Endodermal cell (in vitro differentiated cells): ENCODE results near the gene PDGFA. TPM values are rescaled to one million over a fixed set of nuclear protein-coding genes. Genes with fewer than 3 reads are reported as not detected.

Experiments used
- DNase-seq: peaks from one replicate; pipeline ENCODE4 v3.0.0-alpha.2; 2017
- H3K27ac ChIP-seq: 2 replicates; pipeline ENCODE4 v1.5.1; 2013; ENCODE audit warnings: mild to moderate bottlenecking, low read depth, low read length, moderate library complexity
- H3K27me3 ChIP-seq: 2 replicates; pipeline ENCODE4 v1.6.1; 2013; ENCODE audit warnings: mild to moderate bottlenecking, low read length, moderate library complexity; ENCODE audit not compliant: insufficient read depth, control insufficient read depth, poor library complexity, severe bottlenecking
- H3K36me3 ChIP-seq: 2 replicates; pipeline ENCODE4 v1.7.0; 2013; ENCODE audit warnings: mild to moderate bottlenecking, low read length, moderate library complexity; ENCODE audit not compliant: control insufficient read depth, insufficient read depth
- H3K4me1 ChIP-seq: one replicate; pipeline ENCODE4 v1.7.0; 2013; ENCODE audit warnings: low read length; ENCODE audit not compliant: control insufficient read depth, insufficient read depth
- H3K4me3 ChIP-seq: 2 replicates; pipeline ENCODE4 v1.5.1; 2013; ENCODE audit warnings: mild to moderate bottlenecking, low read length, moderate library complexity
- H3K9ac ChIP-seq: 2 replicates; pipeline ENCODE4 v1.6.1; 2013; ENCODE audit warnings: mild to moderate bottlenecking, low read length, moderate library complexity; ENCODE audit not compliant: poor library complexity, severe bottlenecking; ENCODE audit errors: extremely low read depth
- H3K9me3 ChIP-seq: 2 replicates; pipeline ENCODE4 v1.6.1; 2013; ENCODE audit warnings: mild to moderate bottlenecking, low read length, moderate library complexity; ENCODE audit not compliant: control insufficient read depth
- H3K27ac Mint-ChIP-seq: 2 replicates; pipeline ENCODE4 v1.8.0; 2020; ENCODE audit warnings: mixed read lengths
- H3K27me3 Mint-ChIP-seq: 2 replicates; pipeline ENCODE4 v1.8.0; 2021; ENCODE audit warnings: mild to moderate bottlenecking, mixed read lengths; ENCODE audit not compliant: insufficient read depth
- H3K36me3 Mint-ChIP-seq: 2 replicates; pipeline ENCODE4 v1.8.0; 2020; ENCODE audit warnings: low read depth, mixed read lengths
- H3K4me1 Mint-ChIP-seq: 2 replicates; pipeline ENCODE4 v1.8.0; 2020; ENCODE audit warnings: mixed read lengths
- H3K4me3 Mint-ChIP-seq: 2 replicates; pipeline ENCODE4 v1.8.0; 2020; ENCODE audit warnings: mild to moderate bottlenecking, moderate library complexity, mixed read lengths
- H3K9me3 Mint-ChIP-seq: 2 replicates; pipeline ENCODE4 v1.8.0; 2020; ENCODE audit warnings: mild to moderate bottlenecking, mixed read lengths
- WGBS, 2 experiments: methylation state at CpG; one replicate each; pipeline versions ENCODE4 v1.1.5 to v1.1.7; 2013; ENCODE audit warnings: missing lambda C conversion rate in 2 of 2, mixed read lengths in 1 of 2; ENCODE audit not compliant: insufficient coverage in 1 of 2, insufficient read length in 1 of 2; 5-methylcytosine and 5-hydroxymethylcytosine counted together
- total RNA-seq, 2 donors: library from RNA; stranded (reverse); fragmentation: NEBNext Ultra II Directional in 1 of 2; extraction: Animal tissue kit (Norgen Biotek cat#: 25700) in 1 of 2; gene quantifications; 2 replicates in 1 of 2; 3 replicates in 1 of 2; pipeline ENCODE4 v1.2.1, GENCODE V29; 2021
- TF ChIP-seq, protein P1 (sequence below): fragments of 200-600 bp; sonication (generic); conservative IDR thresholded peaks from 2 replicates; pipeline ENCODE4 v1.5.0; 2021; ENCODE audit warnings: antibody characterized with exemption, mild to moderate bottlenecking

The PDGFA gene
- total RNA-seq, 2 donors from 2014 or later: 11.9 to 24.1 TPM

DNA sequence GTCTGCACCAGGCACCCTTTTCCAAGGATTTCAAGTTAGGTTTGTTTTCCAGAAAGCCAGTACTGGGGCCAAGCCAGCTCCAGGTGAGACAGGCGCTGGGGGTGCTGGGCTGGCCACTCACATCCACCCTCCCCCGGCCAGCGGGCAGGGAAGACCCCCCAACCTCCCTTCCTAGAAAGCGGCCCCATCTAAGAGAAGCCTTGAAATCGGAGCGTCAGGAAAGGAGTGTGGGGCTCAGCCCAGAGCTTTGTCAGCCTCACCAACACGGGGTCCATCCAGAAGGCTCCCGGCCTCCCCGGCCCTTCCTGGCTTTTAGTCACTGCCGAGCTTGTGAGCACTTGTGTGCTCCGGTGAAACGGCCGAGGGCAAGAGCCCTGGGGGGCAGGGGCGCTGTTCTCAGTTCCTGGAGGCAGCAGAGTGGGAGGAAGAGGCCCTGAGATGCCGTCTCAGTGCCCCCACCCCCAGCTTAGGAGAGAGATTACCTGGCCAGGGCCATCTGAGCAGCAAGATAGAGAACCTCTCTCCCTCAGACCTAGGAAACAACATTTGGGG, 39.6 kb downstream of the PDGFA start:
- Mint-ChIP-seq H3K36me3 (no peaks in the 10 kb centered on the region), H3K9me3 (no peaks in the 10 kb centered on the region), H3K4me3 (no peak overlapping the region), H3K27me3 (peaks cover 9% of the 10 kb centered on the region), H3K27ac (no peak overlapping the region), H3K4me1 (peaks cover 9% of the 10 kb centered on the region)
- no peak for DNase-seq
- Histone ChIP-seq H3K27me3 (no peaks in the 10 kb centered on the region), H3K4me3 (no peak overlapping the region), H3K27ac (no peak overlapping the region), H3K9ac (no peak overlapping the region), H3K4me1 (no peaks in the 10 kb centered on the region), H3K36me3 (no peaks in the 10 kb centered on the region), H3K9me3 (no peaks in the 10 kb centered on the region)
- TF ChIP-seq, protein P1, sequence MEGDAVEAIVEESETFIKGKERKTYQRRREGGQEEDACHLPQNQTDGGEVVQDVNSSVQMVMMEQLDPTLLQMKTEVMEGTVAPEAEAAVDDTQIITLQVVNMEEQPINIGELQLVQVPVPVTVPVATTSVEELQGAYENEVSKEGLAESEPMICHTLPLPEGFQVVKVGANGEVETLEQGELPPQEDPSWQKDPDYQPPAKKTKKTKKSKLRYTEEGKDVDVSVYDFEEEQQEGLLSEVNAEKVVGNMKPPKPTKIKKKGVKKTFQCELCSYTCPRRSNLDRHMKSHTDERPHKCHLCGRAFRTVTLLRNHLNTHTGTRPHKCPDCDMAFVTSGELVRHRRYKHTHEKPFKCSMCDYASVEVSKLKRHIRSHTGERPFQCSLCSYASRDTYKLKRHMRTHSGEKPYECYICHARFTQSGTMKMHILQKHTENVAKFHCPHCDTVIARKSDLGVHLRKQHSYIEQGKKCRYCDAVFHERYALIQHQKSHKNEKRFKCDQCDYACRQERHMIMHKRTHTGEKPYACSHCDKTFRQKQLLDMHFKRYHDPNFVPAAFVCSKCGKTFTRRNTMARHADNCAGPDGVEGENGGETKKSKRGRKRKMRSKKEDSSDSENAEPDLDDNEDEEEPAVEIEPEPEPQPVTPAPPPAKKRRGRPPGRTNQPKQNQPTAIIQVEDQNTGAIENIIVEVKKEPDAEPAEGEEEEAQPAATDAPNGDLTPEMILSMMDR: no peak
- 74 to 77% methylated on average over 9 to 15 of the region's 15 CpGs for WGBS, 2 experiments

DNA sequence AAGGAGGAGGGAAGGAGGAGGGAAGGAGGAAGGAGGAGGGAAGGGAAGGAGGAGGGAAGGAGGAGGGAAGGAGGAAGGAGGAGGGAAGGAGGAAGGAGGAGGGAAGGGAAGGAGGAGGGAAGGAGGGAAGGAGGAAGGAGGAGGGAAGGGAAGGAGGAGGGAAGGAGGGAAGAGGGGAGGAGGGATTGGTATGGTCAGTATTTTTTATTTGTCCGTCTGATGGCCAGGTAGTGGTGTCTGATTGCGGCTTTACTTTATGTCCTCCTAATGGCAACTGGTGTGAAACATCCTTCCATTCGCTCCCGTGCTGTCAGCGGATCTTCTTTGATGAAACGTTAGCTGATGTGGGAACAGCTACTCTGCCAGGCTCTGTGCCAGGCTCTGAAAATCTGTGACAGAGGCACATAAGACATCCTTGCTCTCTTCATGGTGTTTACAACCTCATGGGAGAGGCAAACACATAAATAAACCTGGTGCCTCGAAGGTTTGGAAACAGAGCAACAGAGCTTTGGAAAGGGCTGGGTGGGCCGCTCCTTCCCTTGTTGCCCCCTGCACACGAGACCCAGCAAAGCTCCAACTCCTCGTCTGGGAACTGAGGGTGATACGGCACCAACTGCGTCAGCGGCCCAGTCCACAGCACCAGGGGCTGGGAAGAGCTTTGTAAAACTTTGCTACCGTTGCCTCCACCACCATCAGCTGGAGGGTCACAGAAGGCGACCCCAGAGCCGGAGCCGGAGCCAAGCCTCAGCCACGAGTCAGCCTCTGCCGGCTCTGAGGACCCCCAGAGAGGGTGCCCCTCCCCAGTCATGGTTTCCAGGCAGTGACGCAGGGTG, 40.3 kb downstream of the PDGFA start:
- H3K9me3 ChIP-seq: no peaks in the 10 kb centered on the region
- no peaks in the 10 kb centered on the region for H3K36me3 ChIP-seq
- Mint-ChIP-seq H3K9me3 (peaks cover 4% of the 10 kb centered on the region), H3K27me3 (peaks cover 9% of the 10 kb centered on the region), H3K4me3 (no peak overlapping the region), H3K4me1 (peaks cover 9% of the 10 kb centered on the region), H3K27ac (no peak overlapping the region), H3K36me3 (no peaks in the 10 kb centered on the region)
- no peak overlapping the region for H3K27ac ChIP-seq
- DNase-seq: no peak
- no peaks in the 10 kb centered on the region for H3K4me1 ChIP-seq
- TF ChIP-seq, protein P1: no peak
- no peaks in the 10 kb centered on the region for H3K27me3 ChIP-seq
- no peak overlapping the region for H3K9ac ChIP-seq
- no peak overlapping the region for H3K4me3 ChIP-seq
- 91 to 93% methylated on average over 19 to 20 of the region's 20 CpGs for WGBS, 2 experiments

DNA sequence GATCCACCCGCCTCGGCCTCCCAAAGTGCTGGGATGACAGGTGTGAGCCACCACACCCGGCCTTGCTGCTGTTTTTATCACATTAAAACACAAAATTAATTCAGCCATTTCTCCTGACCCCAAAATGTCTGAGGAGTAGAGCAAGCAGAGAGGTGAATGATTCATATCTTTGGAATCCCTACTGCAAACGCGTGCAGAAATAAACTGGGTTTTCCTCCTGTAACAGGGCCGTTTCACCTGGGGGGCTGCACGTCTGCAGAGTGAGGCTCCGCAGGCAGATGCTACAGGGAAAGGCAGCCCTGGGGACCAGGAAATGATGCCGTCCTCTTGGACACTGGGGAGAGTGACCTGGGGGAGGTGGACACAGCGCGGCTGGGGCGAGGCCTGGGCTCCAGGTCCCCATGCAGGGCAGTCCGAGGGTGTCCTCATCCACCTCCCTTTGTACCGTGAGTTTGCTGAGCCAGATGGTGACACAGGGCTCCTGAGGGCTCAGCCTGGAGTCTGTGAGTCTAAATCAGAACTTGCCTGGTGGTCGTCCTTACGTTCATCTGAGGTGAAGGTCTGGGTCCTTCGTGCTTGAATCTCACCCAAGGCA, 41.9 kb downstream of the PDGFA start:
- Mint-ChIP-seq H3K36me3 (no peaks in the 10 kb centered on the region), H3K9me3 (peaks cover 6% of the 10 kb centered on the region), H3K27ac (no peak overlapping the region), H3K27me3 (peaks cover 7% of the 10 kb centered on the region), H3K4me1 (peaks cover 9% of the 10 kb centered on the region), H3K4me3 (no peak overlapping the region)
- Histone ChIP-seq H3K36me3 (no peaks in the 10 kb centered on the region), H3K27me3 (no peaks in the 10 kb centered on the region), H3K9me3 (no peaks in the 10 kb centered on the region), H3K9ac (no peak overlapping the region), H3K27ac (no peak overlapping the region), H3K4me1 (no peaks in the 10 kb centered on the region), H3K4me3 (no peak overlapping the region)
- 86 to 89% methylated on average over 12 to 17 of the region's 17 CpGs for WGBS, 2 experiments
- TF ChIP-seq, protein P1: no peak
- DNase-seq: no peak
